GM12875 (cell line): ENCODE results near the gene GRIK4.

Experiments used
- H3K4me3 ChIP-seq: one replicate; pipeline ENCODE4 v1.5.1; 2011; ENCODE audit warnings: low read depth, low read length, control low read depth
- CTCF ChIP-seq: IDR thresholded peaks from 2 replicates; pipeline ENCODE4 v1.5.1; 2011; ENCODE audit warnings: low read depth, mild to moderate bottlenecking, control low read depth, inconsistent platforms, low read length, moderate library complexity, borderline replicate concordance; ENCODE audit not compliant: insufficient read depth

The GRIK4 gene

DNA sequence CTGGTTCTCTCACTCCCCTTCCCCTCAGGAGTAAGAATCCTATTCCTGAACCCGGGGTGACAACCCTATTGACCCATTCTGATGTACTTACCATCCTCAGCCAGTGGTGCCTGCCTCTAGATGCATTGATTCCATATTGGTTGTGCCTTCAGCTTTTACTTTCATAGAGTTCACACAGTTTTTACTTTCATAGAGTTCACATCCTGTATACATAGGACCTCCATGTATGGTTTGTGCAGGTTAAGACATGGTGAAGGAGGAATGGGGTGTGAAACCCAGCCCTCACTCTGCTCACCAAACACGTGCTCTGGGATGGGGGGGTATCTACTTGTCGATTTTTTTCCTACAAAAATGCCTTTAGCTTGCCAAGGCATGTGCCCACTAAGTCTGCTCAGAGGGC lies 406.7 kb downstream of the GRIK4 start:
- TF ChIP-seq CTCF: no peak
- H3K4me3 ChIP-seq: no peak overlapping the region

- H3K4me3 ChIP-seq: no peak overlapping the region
- TF ChIP-seq CTCF: no peak
These were observed 407.5 kb downstream of the GRIK4 start for GRCh38 chr11:120919045-120919444.

DNA sequence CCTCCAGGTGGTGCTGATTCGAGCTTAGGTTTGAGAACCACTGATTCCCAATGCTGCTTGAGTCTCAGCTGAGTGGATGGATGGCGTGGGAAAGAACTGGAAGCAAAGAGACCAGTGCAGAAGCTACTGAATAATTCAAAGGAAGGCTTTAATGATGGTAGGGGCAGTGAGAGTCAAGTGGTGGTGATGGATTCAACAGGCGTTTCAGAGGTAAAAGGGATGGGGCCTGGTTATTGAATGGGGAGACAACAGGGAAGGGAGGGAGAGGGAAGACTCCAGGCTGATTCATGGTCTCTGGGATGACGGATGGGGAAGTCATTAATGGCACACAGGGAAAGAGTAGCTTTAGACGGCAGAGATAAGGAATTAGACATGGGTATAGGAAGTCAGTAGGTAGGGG lies 408.0 kb downstream of the GRIK4 start:
- no peak for TF ChIP-seq CTCF
- no peak overlapping the region for H3K4me3 ChIP-seq

GRCh38 chr11:120923866-120924508 lies 412.4 kb downstream of the GRIK4 start:
- no peak overlapping the region for H3K4me3 ChIP-seq
- no peak for TF ChIP-seq CTCF

DNA sequence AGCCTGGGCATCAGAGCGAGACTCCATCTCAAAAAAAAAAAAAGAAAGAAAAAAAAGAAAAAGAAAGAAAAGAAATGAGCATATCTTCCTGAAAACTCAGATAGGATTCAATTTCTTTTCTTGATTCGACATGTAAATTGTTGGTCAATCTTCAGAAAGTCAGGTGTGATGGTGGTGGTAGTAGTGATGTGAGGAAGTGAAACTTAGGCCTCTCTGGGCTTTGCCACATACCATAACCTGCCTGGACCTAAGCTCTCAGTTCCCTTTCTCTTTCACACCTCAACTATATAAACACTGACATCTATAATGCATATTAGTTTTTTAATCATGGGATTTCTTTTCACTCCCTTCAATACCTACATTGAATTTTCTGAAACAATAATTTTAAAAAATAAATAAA lies 414.4 kb downstream of the GRIK4 start:
- no peak overlapping the region for H3K4me3 ChIP-seq
- no peak for TF ChIP-seq CTCF

GRCh38 chr11:120928627-120929026 lies 417.1 kb downstream of the GRIK4 start:
- no peak for TF ChIP-seq CTCF
- no peak overlapping the region for H3K4me3 ChIP-seq

GRCh38 chr11:120929090-120929489 lies 417.5 kb downstream of the GRIK4 start:
- TF ChIP-seq CTCF: no peak

More at GRCh38 chr11:120929090-120929489, 417.5 kb downstream of the GRIK4 start:
- H3K4me3 ChIP-seq: no peak overlapping the region
